ENCODE measurements around the gene UBXN2A.

UBXN2A gene, protein sequence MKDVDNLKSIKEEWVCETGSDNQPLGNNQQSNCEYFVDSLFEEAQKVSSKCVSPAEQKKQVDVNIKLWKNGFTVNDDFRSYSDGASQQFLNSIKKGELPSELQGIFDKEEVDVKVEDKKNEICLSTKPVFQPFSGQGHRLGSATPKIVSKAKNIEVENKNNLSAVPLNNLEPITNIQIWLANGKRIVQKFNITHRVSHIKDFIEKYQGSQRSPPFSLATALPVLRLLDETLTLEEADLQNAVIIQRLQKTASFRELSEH

DNA sequence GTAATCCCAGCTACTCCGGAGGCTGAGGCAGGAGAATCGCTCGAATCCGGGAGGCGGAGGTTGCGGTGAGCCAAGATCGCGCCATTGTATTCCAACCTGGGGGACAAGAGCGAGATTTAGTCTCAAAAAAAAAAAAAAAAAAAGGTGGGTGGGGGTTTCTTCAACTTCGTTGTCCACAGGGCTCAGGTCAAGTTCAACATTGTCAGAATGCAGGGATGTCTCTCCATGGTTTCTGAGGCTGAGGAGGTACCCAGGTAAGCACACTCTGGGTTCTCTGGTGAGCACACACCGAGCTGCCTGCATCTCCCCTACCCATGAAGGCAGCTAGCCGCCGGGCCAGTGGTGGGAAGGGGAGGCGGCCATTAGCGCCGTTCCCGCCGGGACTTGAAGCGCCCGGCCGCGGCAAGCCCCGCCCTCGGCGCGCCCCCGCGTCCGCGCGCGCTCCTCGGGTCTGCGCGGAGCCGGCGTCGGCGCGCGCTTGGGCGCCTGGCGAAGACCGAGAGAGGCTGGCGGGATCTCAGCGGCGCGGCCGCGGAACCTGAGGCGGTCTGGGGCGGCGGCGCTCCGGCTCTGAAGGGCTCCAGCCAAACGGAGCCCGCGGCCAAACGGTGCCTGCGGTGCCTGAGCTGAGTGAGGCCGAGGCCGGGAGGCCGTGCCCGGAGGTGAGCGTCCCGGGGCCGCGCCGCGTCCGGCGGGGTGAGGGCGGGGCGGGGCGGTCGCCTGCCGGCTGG, at the start of gene UBXN2A:
Gene UBXN2A (plus strand): TSS at position 477 of the 731 bp plus-strand sequence. CDS start 17,852 bp downstream, outside the sequence.
- DNase-seq: peak; percentile 88
- in situ Hi-C loops (cut with HindIII; ENCODE audit: low pct_ligation_motif_present, low pct_unique_long_range_greater_than_20kb, low sequenced_read_pairs): no loop called here

DNA sequence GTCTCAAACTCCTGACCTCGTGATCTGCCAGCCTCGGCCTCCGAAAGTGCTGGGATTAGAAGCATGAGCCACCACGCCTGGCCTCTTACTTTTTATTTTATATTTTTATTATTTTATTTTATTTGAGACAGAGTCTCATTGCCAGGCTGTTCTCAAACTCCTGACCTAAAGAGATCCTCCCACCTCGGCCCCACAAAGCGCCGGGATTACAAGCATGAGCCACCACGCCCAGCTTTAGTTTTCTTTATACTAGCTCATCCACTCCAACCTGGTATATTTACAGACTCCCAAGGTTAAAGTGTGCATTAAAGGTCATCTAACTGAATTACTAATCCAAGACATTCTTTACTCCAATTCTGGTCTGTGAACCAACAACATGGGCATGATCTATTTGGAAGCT, 40.1 kb upstream of the UBXN2A start:
- DNase-seq: no peak
- in situ Hi-C loops (cut with HindIII; ENCODE audit: low pct_ligation_motif_present, low pct_unique_long_range_greater_than_20kb, low sequenced_read_pairs): no loop called here

DNA sequence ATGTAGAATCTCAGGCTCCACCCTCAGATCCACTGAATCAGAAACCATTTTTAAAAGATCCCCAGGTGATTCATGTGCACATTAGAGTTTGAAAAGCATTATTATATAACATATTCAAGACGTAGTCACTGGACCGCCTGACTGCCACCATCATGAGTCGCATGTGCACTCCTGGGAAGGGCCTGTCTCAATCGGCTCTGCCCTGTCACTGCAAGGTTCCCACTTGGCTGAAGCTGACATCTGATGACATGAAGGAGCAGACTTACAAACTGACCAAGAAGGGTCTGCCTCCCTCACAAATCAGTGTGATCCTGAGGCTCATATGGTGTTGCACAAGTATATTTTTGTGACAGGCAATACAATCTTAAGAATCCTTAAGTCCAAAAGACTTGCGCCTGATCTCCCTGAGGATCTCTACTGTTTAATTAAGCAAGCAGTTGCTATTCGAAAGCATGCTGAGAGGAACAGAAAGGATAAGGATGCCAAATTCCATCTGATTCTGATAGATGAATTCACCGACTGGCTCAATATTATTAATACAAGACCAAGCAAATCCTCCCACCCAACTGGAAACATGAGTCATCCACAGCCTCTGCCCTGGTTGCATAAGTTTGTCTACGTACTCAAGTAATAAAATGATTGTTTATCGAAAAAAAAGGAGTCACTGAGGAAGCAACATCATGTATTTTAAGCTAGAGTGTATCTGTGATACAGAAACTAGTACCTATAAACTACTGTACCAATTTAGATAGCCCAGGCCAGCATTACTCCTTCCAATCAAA, 39.5 kb upstream of the UBXN2A start:
- peak; percentile 57 for DNase-seq
- in situ Hi-C loops (cut with HindIII; ENCODE audit: low pct_ligation_motif_present, low pct_unique_long_range_greater_than_20kb, low sequenced_read_pairs): no loop called here

DNA sequence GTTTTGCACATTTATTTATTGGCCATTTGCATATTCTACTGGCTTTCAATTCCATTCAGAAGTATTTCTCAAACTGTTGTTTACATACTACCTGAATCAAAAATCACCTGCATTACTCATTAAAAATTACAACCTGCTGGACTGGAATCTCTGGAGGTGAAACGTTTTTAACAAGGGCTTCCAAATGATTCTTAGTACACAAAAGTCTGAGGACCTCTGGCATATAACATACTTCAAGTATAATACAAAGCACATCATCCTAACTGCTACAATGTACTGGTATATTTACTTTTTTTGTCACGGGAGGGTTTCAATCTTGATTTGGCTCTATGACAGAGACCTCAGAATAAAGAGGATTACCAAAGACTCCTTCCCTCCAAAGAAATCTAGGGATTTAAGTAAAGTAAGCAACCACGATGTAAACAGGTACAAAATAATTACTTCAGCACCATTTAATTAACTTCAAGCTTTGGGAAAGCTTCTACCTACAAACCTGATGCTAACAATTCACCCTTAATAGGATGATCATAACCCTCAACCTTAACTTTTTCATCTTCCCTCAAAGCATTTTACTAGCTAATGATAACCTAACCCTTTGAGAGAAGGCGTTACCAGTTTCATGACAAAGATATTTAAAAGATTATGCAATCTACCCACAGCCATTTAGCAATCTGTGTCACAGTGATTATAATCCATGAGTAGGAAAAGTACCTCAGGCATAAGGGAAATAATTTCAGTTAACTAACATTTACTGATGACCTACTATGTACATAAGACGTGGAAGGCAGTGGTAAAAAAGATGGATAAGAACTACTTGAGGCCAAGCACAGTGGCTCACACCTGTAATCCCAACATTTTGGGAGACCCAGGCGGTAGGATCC, 38.1 kb upstream of the UBXN2A start:
- in situ Hi-C loops (cut with HindIII; ENCODE audit: low pct_ligation_motif_present, low pct_unique_long_range_greater_than_20kb, low sequenced_read_pairs): no loop called here
- no peak for DNase-seq

DNA sequence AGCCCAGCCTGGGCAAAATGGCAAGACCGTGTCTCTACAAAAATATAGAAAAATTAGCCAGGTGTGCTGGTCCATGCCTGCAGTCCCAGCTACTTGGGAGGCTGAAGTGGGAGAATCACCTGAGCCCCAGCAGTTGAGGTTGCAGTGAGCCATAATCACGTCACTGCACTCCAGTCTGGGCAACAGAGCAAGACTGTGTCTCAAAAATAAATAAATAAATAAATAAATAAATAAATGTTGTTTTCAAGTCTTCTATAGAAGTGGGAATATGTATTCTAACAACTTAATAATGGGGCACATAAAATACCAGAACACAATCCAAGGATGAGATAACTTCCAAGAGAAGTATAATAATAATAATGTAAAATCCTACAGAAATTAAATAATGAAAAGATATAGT, 37.2 kb upstream of the UBXN2A start:
- no peak for DNase-seq
- in situ Hi-C loops (cut with HindIII; ENCODE audit: low pct_ligation_motif_present, low pct_unique_long_range_greater_than_20kb, low sequenced_read_pairs): no loop called here

DNA sequence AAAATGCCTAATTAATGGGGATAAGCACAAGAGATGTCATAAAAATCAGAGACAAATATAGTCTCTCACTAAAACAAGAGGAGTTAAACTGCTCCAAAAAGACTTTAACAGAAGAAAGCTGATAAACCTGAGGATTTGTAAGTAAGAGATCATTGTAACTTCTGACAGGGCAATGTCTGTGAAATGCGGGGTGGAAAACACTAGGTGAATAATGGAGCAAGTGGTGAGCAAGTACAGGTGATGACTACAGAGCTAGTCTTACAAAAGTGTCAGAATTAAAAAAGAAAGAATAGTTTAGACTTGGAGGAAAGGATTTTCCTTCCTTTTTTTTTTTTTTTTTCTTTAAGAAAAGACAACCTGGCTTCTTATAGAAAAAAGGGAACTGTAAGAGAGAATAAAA, 36.0 kb upstream of the UBXN2A start:
- DNase-seq: no peak
- in situ Hi-C loops (cut with HindIII; ENCODE audit: low pct_ligation_motif_present, low pct_unique_long_range_greater_than_20kb, low sequenced_read_pairs): no loop called here

DNA sequence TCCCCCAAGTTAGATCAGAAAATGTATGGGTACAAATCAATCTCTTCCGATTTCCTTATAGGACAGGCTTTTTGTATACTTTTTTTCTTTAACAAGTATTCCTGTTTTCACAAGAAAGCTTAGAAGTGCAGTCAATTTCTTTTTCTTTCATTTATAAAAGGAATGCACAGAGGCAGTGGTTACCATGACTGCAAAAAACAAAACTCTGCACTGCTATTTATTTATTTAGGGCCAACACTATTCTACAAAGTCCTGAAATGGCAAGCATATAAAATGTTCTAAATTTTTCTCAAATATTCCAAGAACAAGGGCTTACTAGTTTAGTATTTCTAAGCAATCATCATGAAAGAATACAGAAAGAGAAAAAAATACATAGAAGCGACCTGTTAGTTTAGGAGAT, 35.6 kb upstream of the UBXN2A start:
- DNase-seq: peak; percentile 38
- in situ Hi-C loops (cut with HindIII; ENCODE audit: low pct_ligation_motif_present, low pct_unique_long_range_greater_than_20kb, low sequenced_read_pairs): no loop called here

DNA sequence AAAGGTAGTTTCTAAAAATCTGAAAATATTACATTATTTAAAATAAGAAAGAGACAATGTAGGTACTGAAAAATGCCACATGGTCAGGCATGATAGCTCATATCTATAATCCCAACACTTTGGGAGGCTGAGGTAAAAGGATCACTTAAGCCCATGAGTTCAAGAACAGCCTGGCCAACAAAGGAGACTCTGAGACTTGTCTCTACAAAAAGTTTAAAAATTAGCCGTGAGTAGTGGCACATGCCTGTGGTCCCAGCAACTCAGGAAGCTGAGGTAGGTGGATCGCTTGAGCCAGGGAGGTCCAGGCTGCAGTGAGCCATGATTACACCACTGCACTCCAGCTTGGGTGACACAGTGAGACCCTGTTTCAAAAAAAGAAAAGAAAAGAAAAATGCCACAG, 35.1 kb upstream of the UBXN2A start:
- DNase-seq: peak; percentile 68
- in situ Hi-C loops (cut with HindIII; ENCODE audit: low pct_ligation_motif_present, low pct_unique_long_range_greater_than_20kb, low sequenced_read_pairs): no loop called here

DNA sequence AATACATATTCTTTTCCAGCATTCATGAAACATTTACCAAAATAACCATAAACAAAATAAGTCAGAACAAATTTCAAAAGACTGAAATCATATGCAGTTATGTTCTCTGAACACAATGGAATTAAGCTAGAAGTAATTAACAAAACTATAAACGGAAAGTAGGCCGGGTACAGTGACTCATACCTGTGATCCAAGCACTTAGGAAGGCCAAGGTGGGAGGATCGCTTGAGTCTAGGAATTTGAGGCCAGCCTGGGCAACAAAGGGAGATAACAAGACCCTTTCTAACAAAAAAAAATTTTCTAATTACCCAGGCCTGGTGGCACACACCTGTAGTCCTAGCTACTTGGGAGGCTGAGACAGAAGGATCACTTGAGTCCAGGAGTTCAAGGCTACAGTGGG, 28.2 kb upstream of the UBXN2A start:
- in situ Hi-C loops (cut with HindIII; ENCODE audit: low pct_ligation_motif_present, low pct_unique_long_range_greater_than_20kb, low sequenced_read_pairs): no loop called here
- no peak for DNase-seq

DNA sequence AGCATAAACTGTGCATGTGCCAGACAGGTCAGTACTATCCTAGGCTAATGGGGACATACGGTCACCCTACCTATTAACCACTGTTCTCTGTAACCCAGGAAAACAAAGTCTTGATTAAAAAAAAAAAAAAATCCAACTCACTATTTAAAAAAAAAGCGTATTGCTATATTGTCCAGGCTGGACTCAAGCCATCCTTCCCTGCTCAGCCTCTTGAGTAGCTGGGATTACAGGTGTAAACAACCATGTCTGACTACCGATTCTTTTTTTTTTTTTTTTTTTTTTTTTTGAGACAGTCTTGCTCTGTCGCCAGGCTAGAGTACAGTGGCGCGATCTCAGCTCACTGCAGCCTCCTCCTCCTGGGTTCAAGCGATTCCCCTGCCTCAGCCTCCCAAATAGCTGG, 24.9 kb upstream of the UBXN2A start:
- in situ Hi-C loops (cut with HindIII; ENCODE audit: low pct_ligation_motif_present, low pct_unique_long_range_greater_than_20kb, low sequenced_read_pairs): no loop called here

DNA sequence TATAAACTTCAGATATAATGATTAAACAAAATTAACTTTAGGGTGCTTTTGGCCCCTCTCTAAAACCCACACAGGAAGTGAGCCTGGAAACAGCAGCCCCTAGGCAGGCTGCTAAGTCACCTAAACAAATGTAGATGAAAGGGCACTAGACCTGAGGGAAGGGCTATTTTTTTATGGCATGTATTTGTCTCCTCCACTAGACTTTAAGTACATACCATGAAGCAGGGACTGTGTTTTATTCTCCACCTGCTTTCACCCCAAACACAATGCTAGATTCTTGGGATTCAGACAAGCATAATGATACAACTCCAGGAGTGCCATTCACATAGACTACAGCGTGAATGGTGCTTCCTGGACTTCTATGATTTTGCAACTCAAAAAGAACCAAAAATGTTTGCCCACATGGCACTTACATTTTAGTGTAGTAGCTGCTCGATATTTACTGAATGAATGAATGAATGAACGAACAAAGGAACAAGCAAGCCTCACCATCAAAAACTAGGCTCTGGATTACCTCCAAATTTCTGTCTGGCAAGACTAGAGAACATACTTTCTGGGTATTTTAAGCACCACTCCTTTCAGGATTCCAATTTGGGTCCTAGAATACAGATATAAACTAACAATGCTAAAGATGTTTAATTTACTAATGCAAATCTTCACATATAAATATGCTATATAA, 23.4 kb upstream of the UBXN2A start:
- peak; percentile 22 for DNase-seq
- in situ Hi-C loops (cut with HindIII; ENCODE audit: low pct_ligation_motif_present, low pct_unique_long_range_greater_than_20kb, low sequenced_read_pairs): no loop called here

More for the DNA sequence above, 24.9 kb upstream of the UBXN2A start:
- DNase-seq: no peak

DNA sequence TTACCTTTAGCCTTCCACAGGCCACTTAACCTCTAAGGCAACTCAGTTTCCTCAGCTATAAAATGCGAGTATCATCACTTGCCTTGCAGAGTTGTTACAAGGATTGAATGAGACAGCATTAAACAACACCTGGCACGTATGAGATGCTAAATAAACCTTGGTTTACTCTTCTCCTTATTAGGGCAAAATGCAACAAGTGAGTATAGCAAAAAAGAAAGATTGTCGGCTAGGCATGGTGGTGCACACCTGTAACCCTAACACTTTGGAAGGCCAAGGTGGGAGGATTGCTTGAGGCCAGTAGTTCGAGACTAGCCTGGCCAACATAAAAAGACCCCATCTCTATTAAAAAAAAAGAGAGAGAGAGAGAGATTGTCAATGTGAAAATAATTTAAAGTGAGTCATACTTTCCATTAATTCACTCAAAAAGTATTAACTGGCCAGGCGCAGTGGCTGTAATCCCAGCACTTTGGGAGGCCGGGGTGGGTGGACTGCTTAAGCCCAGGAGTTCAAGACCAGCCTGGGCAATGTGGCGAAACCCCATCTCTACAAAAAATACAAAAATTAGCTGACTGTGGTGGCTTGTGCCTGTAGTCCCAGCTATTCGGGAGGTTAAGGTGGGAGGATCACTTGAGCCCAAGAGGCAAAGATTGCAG, 21.3 kb upstream of the UBXN2A start:
- in situ Hi-C loops (cut with HindIII; ENCODE audit: low pct_ligation_motif_present, low pct_unique_long_range_greater_than_20kb, low sequenced_read_pairs): no loop called here
- no peak for DNase-seq

DNA sequence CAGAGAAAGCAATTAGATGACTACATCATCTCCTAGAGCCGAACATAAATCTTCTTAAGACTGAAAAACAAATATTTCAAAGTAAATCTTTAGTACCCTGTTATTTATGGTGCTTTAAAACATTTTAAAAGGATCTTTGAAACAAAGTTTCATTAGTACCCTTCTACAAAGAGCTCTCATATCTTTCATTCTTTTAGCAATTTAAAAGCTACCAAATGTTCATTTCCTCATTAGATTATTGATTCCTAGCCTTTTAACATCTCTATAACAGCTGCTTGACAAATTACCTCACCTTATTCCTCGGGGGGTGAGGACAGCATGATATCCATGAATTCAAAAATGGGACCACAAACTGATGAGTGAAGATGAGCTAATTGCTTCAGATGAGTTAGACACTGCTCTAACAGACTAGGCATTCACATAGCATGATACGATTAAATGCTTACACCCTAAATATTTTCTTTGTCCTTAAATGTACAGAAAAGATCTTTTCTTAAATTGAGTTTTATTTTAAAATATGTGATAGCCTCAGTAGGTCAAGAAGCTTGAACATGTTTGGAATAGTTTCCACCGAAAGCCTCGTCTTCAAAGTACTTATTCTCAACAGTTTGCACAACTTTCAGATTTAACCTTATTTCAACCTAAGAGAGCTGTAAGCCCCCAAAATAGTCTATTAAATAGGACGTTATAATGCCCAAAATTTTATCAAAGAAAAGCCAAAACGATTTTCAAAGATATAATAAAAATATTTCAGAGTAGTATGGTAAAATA, 15.5 kb upstream of the UBXN2A start:
- no peak for DNase-seq
- in situ Hi-C loops (cut with HindIII; ENCODE audit: low pct_ligation_motif_present, low pct_unique_long_range_greater_than_20kb, low sequenced_read_pairs): no loop called here

DNA sequence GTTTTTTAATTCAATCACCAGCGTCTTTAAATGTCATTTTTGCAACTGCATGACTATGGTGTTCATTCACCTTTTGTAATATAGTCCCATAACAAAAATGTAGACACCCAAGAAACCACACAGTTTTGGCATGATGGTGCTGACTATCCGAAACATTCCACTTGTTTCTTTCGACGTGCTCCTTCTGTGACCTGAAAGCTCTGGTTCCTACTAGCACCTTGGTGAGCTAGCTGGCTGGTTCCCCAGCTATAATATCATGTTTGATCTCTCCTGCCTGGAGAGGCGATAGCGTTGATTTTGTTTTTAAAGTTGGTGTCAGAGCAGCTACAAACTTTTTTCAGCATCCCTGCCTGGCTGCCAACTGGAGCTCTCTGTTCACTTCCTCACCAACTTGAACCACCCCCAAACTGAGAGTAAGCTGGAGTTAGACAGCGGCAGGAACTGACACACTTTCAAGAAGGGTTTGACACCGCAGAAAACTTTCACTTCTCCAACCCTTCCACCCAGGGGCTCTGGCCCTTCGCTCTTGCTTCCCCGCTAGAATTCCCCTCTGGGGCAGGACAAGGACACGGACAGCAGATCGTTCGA, 14.5 kb upstream of the UBXN2A start:
- in situ Hi-C loops (cut with HindIII; ENCODE audit: low pct_ligation_motif_present, low pct_unique_long_range_greater_than_20kb, low sequenced_read_pairs): no loop called here
- peak; percentile 76 for DNase-seq

DNA sequence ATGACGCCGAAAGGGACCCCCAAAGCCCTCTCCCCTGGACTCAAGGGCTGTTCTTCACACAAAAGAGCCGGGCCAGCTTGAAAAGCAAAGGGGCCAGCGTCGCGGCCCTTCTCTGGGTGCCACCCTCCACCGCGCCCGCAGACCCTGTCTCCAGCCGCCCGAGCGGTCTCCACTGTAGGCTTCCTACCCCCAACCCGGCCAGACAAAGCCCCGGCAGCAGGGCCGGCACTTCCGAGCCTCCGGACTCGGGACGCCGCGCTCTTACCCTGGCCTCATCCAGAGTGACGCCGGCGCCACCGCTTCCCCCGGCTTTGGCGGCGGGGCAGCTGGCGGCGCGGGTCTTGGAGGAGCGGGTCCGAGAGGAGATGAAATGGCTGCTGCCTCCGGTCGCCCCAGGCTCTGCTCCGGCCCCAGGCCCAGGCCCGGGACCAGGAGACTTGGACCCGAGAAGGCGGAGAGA, 13.9 kb upstream of the UBXN2A start:
- in situ Hi-C loops (cut with HindIII; ENCODE audit: low pct_ligation_motif_present, low pct_unique_long_range_greater_than_20kb, low sequenced_read_pairs): no loop called here
- DNase-seq: peak; percentile 33

DNA sequence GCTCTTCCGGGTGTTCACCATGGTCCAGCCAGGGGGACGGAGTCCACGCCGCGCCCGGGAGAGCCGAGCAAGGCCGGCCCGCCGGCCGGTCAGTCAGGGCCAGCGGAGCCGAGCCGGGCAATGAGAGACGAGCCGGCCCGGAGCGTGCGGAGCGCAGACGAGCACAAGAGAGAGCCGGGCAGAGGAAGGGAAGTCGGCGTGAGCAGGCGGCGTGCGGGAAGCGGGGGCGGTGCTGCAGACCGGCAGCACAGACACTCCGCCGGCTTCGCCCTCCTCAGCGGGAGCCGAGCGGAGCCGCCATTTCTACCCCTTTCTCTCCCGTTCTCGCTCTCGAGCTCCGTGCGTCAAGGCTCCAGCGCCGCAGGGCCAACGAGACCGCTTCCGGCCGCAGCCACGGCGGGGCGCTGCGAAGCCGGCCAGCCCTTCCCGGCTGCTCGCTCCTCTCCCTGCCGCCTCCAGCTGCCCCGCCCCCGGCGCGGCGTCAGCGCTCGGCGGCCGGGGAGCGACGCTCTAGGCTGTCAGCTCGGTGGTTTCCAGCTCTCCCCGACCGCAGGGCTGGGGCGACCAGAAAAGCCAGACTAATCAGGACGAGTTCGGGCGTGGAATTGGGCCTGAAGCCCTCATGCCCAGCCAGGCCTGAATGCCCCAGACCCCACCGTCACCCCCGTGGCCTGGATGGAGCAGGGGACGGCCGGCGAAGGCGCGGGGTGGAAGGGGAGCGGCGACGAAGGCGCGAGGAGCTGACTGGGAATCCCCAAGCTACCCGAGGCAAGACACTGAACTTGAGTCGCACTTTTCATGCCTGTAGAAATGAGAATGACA, 13.3 kb upstream of the UBXN2A start, which contains the start of gene ATAD2B:
Gene ATAD2B (minus strand): TSS at position 374 of the 822 bp plus-strand sequence. CDS start 353 bp downstream, at position 21.
- in situ Hi-C loops (cut with HindIII; ENCODE audit: low pct_ligation_motif_present, low pct_unique_long_range_greater_than_20kb, low sequenced_read_pairs): no loop called here

More for the DNA sequence above, 13.3 kb upstream of the UBXN2A start, which contains the start of gene ATAD2B:
- peak; percentile 97 for DNase-seq
